GM12878 (cell line): ENCODE data around the gene RXYLT1. TPM values are rescaled to one million over a fixed set of nuclear protein-coding genes. Genes with fewer than 3 reads are reported as not detected.

Source experiments
- ATAC-seq: fragments of 200-7000 bp; cut with Tn5 transposase; 3 replicates; pipeline ENCODE4 v1.9.1; 2020; ENCODE audit warnings: mild to moderate bottlenecking, moderate library complexity
- BruUV-seq: library from RNA; stranded (reverse); fragments of 400-500 nt; replicated peaks from 2 replicates; lab custom pipeline; 2021; lab: Mats Ljungman, UMichigan
- CTCF ChIA-PET: fragments of 300-600 bp; sonication (Branson Sonifier 250); formaldehyde crosslinking; extraction: SDS; loops from one replicate; lab custom pipeline; 2021; ENCODE audit warnings: inconsistent platforms; lab: Yijun Ruan, JAX
- POLR2A ChIA-PET: fragments of 350-600 bp; formaldehyde crosslinking; extraction: SDS; loops from one replicate; lab custom pipeline; 2021; ENCODE audit warnings: inconsistent platforms; lab: Charles Lee
- RAD21 ChIA-PET: fragments of 300-600 bp; sonication (Branson Sonifier 250); formaldehyde crosslinking; loops from one replicate; lab custom pipeline; 2023; ENCODE audit warnings: antibody characterized with exemption; ENCODE audit not compliant: unreplicated experiment; lab: Charles Lee
- SMC1A ChIA-PET: fragments of 300-600 bp; sonication (Branson Sonifier 250); formaldehyde crosslinking; loops from one replicate; lab custom pipeline; 2023; ENCODE audit not compliant: unreplicated experiment, uncharacterized antibody; lab: Charles Lee
- DNase-seq: peaks from one replicate; pipeline ENCODE4 v3.0.0-alpha.2; 2011; ENCODE audit warnings: low read depth, low spot score
- FAIRE-seq: peaks from 3 replicates; lab custom pipeline; 2011; peaks lifted over from hg19 to GRCh38; lab: Jason Lieb, UNC
- H2AFZ ChIP-seq: 2 replicates; pipeline ENCODE4 v1.6.0; 2011; ENCODE audit warnings: low read depth, low read length, control low read depth; ENCODE audit not compliant: control insufficient read depth
- H3K27ac ChIP-seq: 2 replicates; pipeline ENCODE4 v1.5.1; 2011; ENCODE audit warnings: control low read depth; ENCODE audit not compliant: control insufficient read depth, insufficient read depth
- H3K27me3 ChIP-seq, 2 experiments: replicated peaks in 1 of 2; 2 replicates each; pipeline versions ENCODE4 v1.6.0 to v1.6.1; 2011; ENCODE audit warnings: low read length in 1 of 2; ENCODE audit not compliant: control insufficient read depth in 2 of 2, insufficient read depth in 2 of 2
- H3K36me3 ChIP-seq, 2 experiments: 2 replicates each; pipeline ENCODE4 v1.5.1; 2011; ENCODE audit warnings: low read length in 1 of 2; ENCODE audit not compliant: control insufficient read depth in 2 of 2, insufficient read depth in 2 of 2
- H3K4me1 ChIP-seq: 2 replicates; pipeline ENCODE4 v1.6.1; 2011; ENCODE audit warnings: mild to moderate bottlenecking, low read length, moderate library complexity, mixed read lengths; ENCODE audit not compliant: control insufficient read depth, insufficient read depth
- H3K4me2 ChIP-seq: 2 replicates; pipeline ENCODE4 v1.6.0; 2011; ENCODE audit warnings: control low read depth; ENCODE audit not compliant: control insufficient read depth, insufficient read depth
- H3K4me3 ChIP-seq: fragments of 200-600 bp; sonication (generic); 2 replicates; pipeline ENCODE4 v1.5.1; 2016
- H3K79me2 ChIP-seq: 2 replicates; pipeline ENCODE4 v1.6.0; 2011; ENCODE audit warnings: low read length; ENCODE audit not compliant: control insufficient read depth, insufficient read depth
- H3K9ac ChIP-seq: 2 replicates; pipeline ENCODE4 v1.8.0; 2011; ENCODE audit warnings: low read length, control low read depth, mixed read lengths; ENCODE audit not compliant: control insufficient read depth, insufficient read depth
- H3K9me3 ChIP-seq: replicated peaks from 3 replicates; pipeline ENCODE4 v1.5.1; 2011; ENCODE audit warnings: mild to moderate bottlenecking, low read length; ENCODE audit not compliant: control insufficient read depth, insufficient read depth
- H4K20me1 ChIP-seq: 2 replicates; pipeline ENCODE4 v1.6.0; 2011; ENCODE audit not compliant: control insufficient read depth, insufficient read depth
- ZNF622 ChIP-seq: fragments of 450-650 bp; IDR thresholded peaks from 2 replicates; pipeline ENCODE4 v1.6.1; 2017; ENCODE audit warnings: mild to moderate bottlenecking, inconsistent platforms
- WGBS: methylation state at CpG from one replicate; pipeline ENCODE4 v1.1.6; 2016; ENCODE audit warnings: low lambda C conversion rate; ENCODE audit not compliant: insufficient replicate concordance, insufficient coverage; ENCODE audit errors: missing lambda C conversion rate; 5-methylcytosine and 5-hydroxymethylcytosine counted together
- in situ Hi-C: fragments of 300-500 bp; cut with MboI; formaldehyde crosslinking; loops from 9 replicates; pipeline ENCODE4 v1.14.3; 2018; ENCODE audit warnings: mixed read lengths
- intact Hi-C: fragments of 100-400 bp; cut with micrococcal nuclease; formaldehyde crosslinking; loops from one replicate; pipeline ENCODE4 v1.14.2; 2022; ENCODE audit not compliant: unreplicated experiment
- polyA plus RNA-seq, 11 experiments: library from polyadenylated mRNA; depleted of rRNA in 4 of 11; unstranded in 6 of 11; stranded (reverse) in 5 of 11; fragments of >200 nt; fragmentation: Nextera tagmentation in 4 of 11; fragmentation: Illumina TruSeq in 1 of 11; extraction: Ambion mirVana in 4 of 11; extraction: Trizol in 1 of 11; gene quantifications; 1 replicate in 1 of 11; 2 replicates in 10 of 11; pipeline versions ENCODE4 v1.2.1 to v1.2.3, GENCODE V29; 2011 to 2016; ENCODE audit warnings: inconsistent platforms in 2 of 11, missing spikeins in 2 of 11, low read depth in 1 of 11
- small RNA-seq: library from RNA; depleted of rRNA; stranded (forward); fragments of <200 nt; gene quantifications from one replicate; pipeline ENCODE3, GENCODE V24; 2014
- total RNA-seq, 4 experiments: library from RNA; depleted of rRNA in 3 of 4; stranded (reverse); fragments of >200 nt in 3 of 4; fragmentation: Illumina TruSeq in 1 of 4; extraction: Trizol in 1 of 4; gene quantifications; 2 replicates each; pipeline versions ENCODE4 v1.2.1 to v1.2.3, GENCODE V29; 2013 to 2021

RXYLT1 gene
- total and polyA plus RNA-seq, 10 of the 15 experiments (the other 5 are each of a cell fraction or from before 2014, with no cell fraction given), result 10.4 to 33.8 (median 21.5) TPM

GRCh38 chr12:63857771-63858670, 78.3 kb downstream of the RXYLT1 start:
- ChIA-PET SMC1A (no interaction called here), RAD21 (no interaction called here), POLR2A (no interaction called here), CTCF (no interaction called here)
- no peak overlapping the region for H3K9ac ChIP-seq
- intact Hi-C loops (no loop called here), in situ Hi-C loops (no loop called here)
- H3K79me2 ChIP-seq, result no peaks in the 10 kb centered on the region
- no peak for TF ChIP-seq ZNF622
- H3K4me3 ChIP-seq, result no peak overlapping the region
- no TSS peak for BruUV-seq
- H3K4me1 ChIP-seq, result no peaks in the 10 kb centered on the region
- WGBS, result 13% methylated on average over 6 of the region's 6 CpGs
- no peak for ATAC-seq
- no peaks in the 10 kb centered on the region for H3K36me3 ChIP-seq
- H2AFZ ChIP-seq, result no peak overlapping the region
- no peak overlapping the region for H3K27ac ChIP-seq
- no peaks in the 10 kb centered on the region for H3K27me3 ChIP-seq
- H3K4me2 ChIP-seq, result no peak overlapping the region
- DNase-seq, result no peak
- H3K9me3 ChIP-seq, result no peaks in the 10 kb centered on the region
- FAIRE-seq, result no peak
- no peaks in the 10 kb centered on the region for H4K20me1 ChIP-seq

Small RNA genes lying within 50 kb of the gene (small RNA-seq; reads per million reads assigned to genes)
- not detected for gene AC084357.1

Other genes starting within 250 kb of the RXYLT1 start
- not detected in 2 replicates for gene DPY19L2, start 111.4 kb upstream of the RXYLT1 start, total RNA-seq (2014; rRNA removed)
- gene DPY19L2, start 111.4 kb upstream of the RXYLT1 start, total RNA-seq (2014; rRNA removed; fragmentation: Illumina TruSeq; extraction: Trizol), result not detected in 2 replicates
- gene DPY19L2, start 111.4 kb upstream of the RXYLT1 start, total RNA-seq (2021), result 0.24 and 0.44 TPM in 2 replicates
- gene DPY19L2, start 111.4 kb upstream of the RXYLT1 start, polyA plus RNA-seq (2011; rRNA removed), result 1.0 and 1.5 TPM in 2 replicates
- 0.10 TPM in 1 of 2 replicates, not detected in the other for gene DPY19L2, start 111.4 kb upstream of the RXYLT1 start, polyA plus RNA-seq (2014; fragmentation: Illumina TruSeq; extraction: Trizol)
- not detected for gene DPY19L2, start 111.4 kb upstream of the RXYLT1 start, polyA plus RNA-seq (2014; fragmentation: Nextera tagmentation; extraction: Ambion mirVana)
- gene DPY19L2, start 111.4 kb upstream of the RXYLT1 start, polyA plus RNA-seq (2014; rRNA removed), result 0.04 TPM in 1 of 2 replicates, not detected in the other
- under 1 TPM; 0.15 to 0.21 TPM for gene DPY19L2, start 111.4 kb upstream of the RXYLT1 start, polyA plus RNA-seq (2016; fragmentation: Nextera tagmentation; extraction: Ambion mirVana)
- 0.17 and 0.38 TPM in 2 replicates for gene SRGAP1, start 64.8 kb downstream of the RXYLT1 start, total RNA-seq (2014; rRNA removed)
- 0.31 and 0.46 TPM in 2 replicates for gene SRGAP1, start 64.8 kb downstream of the RXYLT1 start, total RNA-seq (2014; rRNA removed; fragmentation: Illumina TruSeq; extraction: Trizol)
- gene SRGAP1, start 64.8 kb downstream of the RXYLT1 start, total RNA-seq (2021), result 0.85 and 0.96 TPM in 2 replicates
- gene SRGAP1, start 64.8 kb downstream of the RXYLT1 start, polyA plus RNA-seq (2011; rRNA removed), result 0.26 and 0.49 TPM in 2 replicates
- gene SRGAP1, start 64.8 kb downstream of the RXYLT1 start, polyA plus RNA-seq (2014; fragmentation: Illumina TruSeq; extraction: Trizol), result 0.43 and 0.51 TPM in 2 replicates
- under 1 TPM; 0.16 to 0.56 TPM for gene SRGAP1, start 64.8 kb downstream of the RXYLT1 start, polyA plus RNA-seq (2014; fragmentation: Nextera tagmentation; extraction: Ambion mirVana)
- 0.33 and 0.80 TPM in 2 replicates for gene SRGAP1, start 64.8 kb downstream of the RXYLT1 start, polyA plus RNA-seq (2014; rRNA removed)
- under 1 TPM; 0.54 to 0.58 TPM for gene SRGAP1, start 64.8 kb downstream of the RXYLT1 start, polyA plus RNA-seq (2016; fragmentation: Nextera tagmentation; extraction: Ambion mirVana)